HG03439 (cell line): ENCODE measurements around the gene MDFIC2.
"Not testable (repeated sequence)": the region's sequence is repeated elsewhere in the genome, so short reads cannot be mapped to it uniquely, and the experiment has no call there.

Experiments
- ATAC-seq: cut with Tn5 transposase; IDR thresholded peaks from one replicate; pipeline ENCODE4 v1.9.1; 2021; ENCODE audit warnings: mild to moderate bottlenecking, moderate library complexity; ENCODE audit not compliant: unreplicated experiment

MDFIC2 gene

GRCh38 chr3:70264122-70264780 is 48.2 kb downstream of the MDFIC2 start:
- no peak for ATAC-seq

GRCh38 chr3:70261283-70261682 is 51.2 kb downstream of the MDFIC2 start:
- ATAC-seq: no peak

- ATAC-seq: no peak
Measured at GRCh38 chr3:70256566-70256965, 55.9 kb downstream of the MDFIC2 start.

- no peak for ATAC-seq
Measured at GRCh38 chr3:70250492-70250891, 61.9 kb downstream of the MDFIC2 start.

- ATAC-seq: no peak
Measured at GRCh38 chr3:70249509-70250160, 62.8 kb downstream of the MDFIC2 start.

GRCh38 chr3:70248856-70249255 is 63.6 kb downstream of the MDFIC2 start:
- ATAC-seq: no peak

- ATAC-seq: no peak
Measured at GRCh38 chr3:70247955-70248354, 64.5 kb downstream of the MDFIC2 start.

- ATAC-seq: no peak
Measured at GRCh38 chr3:70245746-70246525, 66.5 kb downstream of the MDFIC2 start.

- ATAC-seq: no peak
Measured at GRCh38 chr3:70244422-70244821, 68.0 kb downstream of the MDFIC2 start.

- ATAC-seq: no peak
Measured at GRCh38 chr3:70242297-70242882, 70.0 kb downstream of the MDFIC2 start.

GRCh38 chr3:70233812-70234211 is 78.6 kb downstream of the MDFIC2 start:
- ATAC-seq: no peak

GRCh38 chr3:70233112-70233511 is 79.3 kb downstream of the MDFIC2 start:
- ATAC-seq: no peak

- no peak for ATAC-seq
Measured at GRCh38 chr3:70231266-70231701, 81.2 kb downstream of the MDFIC2 start.

- no peak for ATAC-seq
Measured at GRCh38 chr3:70227437-70227836, 85.0 kb downstream of the MDFIC2 start.

- no peak for ATAC-seq
Measured at GRCh38 chr3:70225146-70225545, 87.3 kb downstream of the MDFIC2 start.

GRCh38 chr3:70224337-70224736 is 88.1 kb downstream of the MDFIC2 start:
- ATAC-seq: no peak

GRCh38 chr3:70218471-70218870 is 94.0 kb downstream of the MDFIC2 start:
- ATAC-seq: no peak

- not testable (repeated sequence) for ATAC-seq
Measured at GRCh38 chr3:70211274-70211673, 101.2 kb downstream of the MDFIC2 start.

- no peak for ATAC-seq
Measured at GRCh38 chr3:70201975-70202374, 110.5 kb downstream of the MDFIC2 start.

GRCh38 chr3:70189884-70190473 is 122.5 kb downstream of the MDFIC2 start:
- ATAC-seq: no peak

GRCh38 chr3:70186221-70186620 is 126.2 kb downstream of the MDFIC2 start:
- no peak for ATAC-seq
